GM12892 (cell line): ENCODE results near the gene CLIP1.

ENCODE experiments used
- POLR2A ChIP-seq: IDR thresholded peaks from 2 replicates; pipeline ENCODE4 v1.6.1; 2011; ENCODE audit warnings: low read depth, low read length, control low read depth
- POLR2AphosphoS5 ChIP-seq: IDR thresholded peaks from 2 replicates; pipeline ENCODE4 v1.6.1; 2011; ENCODE audit warnings: low read depth, low read length, control low read depth
- TAF1 ChIP-seq: IDR thresholded peaks from 2 replicates; pipeline ENCODE4 v1.6.1; 2011; ENCODE audit warnings: low read depth, mild to moderate bottlenecking, control low read depth, low read length, borderline replicate concordance

GRCh38 chr12:122392411-122392810, 30.1 kb downstream of the CLIP1 start:
- TF ChIP-seq POLR2A (no peak), TAF1 (no peak), POLR2AphosphoS5 (no peak)
